Lower leg skin (tissue), 4 donors: ENCODE measurements around the gene COQ9. TPM values are rescaled to one million over a fixed set of nuclear protein-coding genes. Genes with fewer than 3 reads are reported as not detected.
A peak's percentile ranks its signal among the peaks of the same experiment; 100 is the strongest.

ENCODE experiments used
- DNase-seq, 2 donors: peaks; one replicate each; pipeline ENCODE4 v3.0.0-alpha.2; 2019; ENCODE audit warnings: low spot score in 2 of 2
- H3K4me3 ChIP-seq: fragments of 200-600 bp; sonication (generic); 2 replicates; pipeline ENCODE4 v1.5.1; 2017; ENCODE audit warnings: mild to moderate bottlenecking, low read depth; ENCODE audit not compliant: poor library complexity, severe bottlenecking
- POLR2A ChIP-seq, 2 donors: fragments of 450-650 bp; IDR thresholded peaks; one replicate each; pipeline ENCODE4 v1.6.1; 2016 to 2017; ENCODE audit warnings: antibody characterized with exemption in 2 of 2, mild to moderate bottlenecking in 1 of 2, moderate library complexity in 1 of 2
- WGBS, 2 donors: methylation state at CpG; one replicate each; pipeline ENCODE4 v1.1.5; 2018; 5-methylcytosine and 5-hydroxymethylcytosine counted together
- intact Hi-C: fragments of 100-400 bp; cut with DNase I; formaldehyde crosslinking; loops from one replicate; pipeline ENCODE4 v1.15.0; 2023; ENCODE audit warnings: low total_unique reads
- total RNA-seq, 4 donors: library from RNA; depleted of rRNA; stranded (reverse); fragments of >200 nt; gene quantifications; one replicate each; pipeline ENCODE4 v1.1.0, GENCODE V29; 2016
- TF ChIP-seq, protein P1 (sequence below), 3 donors: fragments of 450-650 bp; IDR thresholded peaks; one replicate each; pipeline ENCODE4 v1.5.1; 2016; ENCODE audit warnings: antibody characterized with exemption in 3 of 3, mild to moderate bottlenecking in 3 of 3, moderate library complexity in 2 of 3

COQ9 gene
- total RNA-seq, 4 donors from 2014 or later: 38.7 to 55.3 (median 52.2) TPM

DNA sequence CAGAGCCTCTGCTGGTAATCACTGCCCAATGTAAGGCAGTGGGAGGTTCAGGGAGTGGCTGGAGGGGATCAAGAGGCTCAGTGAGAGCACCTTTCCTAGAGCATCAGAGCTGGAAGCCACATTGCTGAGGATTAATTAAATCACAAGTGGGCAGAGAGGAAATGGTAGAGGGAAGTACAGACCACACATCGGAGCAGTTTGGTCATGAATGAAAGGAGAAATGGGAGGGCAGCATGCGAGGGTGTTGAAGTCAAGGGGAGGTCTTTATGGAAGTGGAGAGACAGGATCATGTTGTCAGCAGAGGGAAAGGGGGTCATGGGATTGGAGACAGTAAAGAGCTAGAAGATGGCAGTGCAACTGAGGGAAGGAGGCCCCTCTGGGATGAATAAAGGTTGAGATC is 40.4 kb upstream of the COQ9 start:
- intact Hi-C loops: no loop called here
- 71 to 74% methylated on average over 2 of the region's 2 CpGs for WGBS, 2 donors
- DNase-seq: no peak
- TF ChIP-seq POLR2A (IDR thresholded peaks at IDR 0.05): no peak
- TF ChIP-seq, protein P1, sequence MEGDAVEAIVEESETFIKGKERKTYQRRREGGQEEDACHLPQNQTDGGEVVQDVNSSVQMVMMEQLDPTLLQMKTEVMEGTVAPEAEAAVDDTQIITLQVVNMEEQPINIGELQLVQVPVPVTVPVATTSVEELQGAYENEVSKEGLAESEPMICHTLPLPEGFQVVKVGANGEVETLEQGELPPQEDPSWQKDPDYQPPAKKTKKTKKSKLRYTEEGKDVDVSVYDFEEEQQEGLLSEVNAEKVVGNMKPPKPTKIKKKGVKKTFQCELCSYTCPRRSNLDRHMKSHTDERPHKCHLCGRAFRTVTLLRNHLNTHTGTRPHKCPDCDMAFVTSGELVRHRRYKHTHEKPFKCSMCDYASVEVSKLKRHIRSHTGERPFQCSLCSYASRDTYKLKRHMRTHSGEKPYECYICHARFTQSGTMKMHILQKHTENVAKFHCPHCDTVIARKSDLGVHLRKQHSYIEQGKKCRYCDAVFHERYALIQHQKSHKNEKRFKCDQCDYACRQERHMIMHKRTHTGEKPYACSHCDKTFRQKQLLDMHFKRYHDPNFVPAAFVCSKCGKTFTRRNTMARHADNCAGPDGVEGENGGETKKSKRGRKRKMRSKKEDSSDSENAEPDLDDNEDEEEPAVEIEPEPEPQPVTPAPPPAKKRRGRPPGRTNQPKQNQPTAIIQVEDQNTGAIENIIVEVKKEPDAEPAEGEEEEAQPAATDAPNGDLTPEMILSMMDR (IDR thresholded peaks at IDR 0.05): no peak
- H3K4me3 ChIP-seq: no peak overlapping the region

DNA sequence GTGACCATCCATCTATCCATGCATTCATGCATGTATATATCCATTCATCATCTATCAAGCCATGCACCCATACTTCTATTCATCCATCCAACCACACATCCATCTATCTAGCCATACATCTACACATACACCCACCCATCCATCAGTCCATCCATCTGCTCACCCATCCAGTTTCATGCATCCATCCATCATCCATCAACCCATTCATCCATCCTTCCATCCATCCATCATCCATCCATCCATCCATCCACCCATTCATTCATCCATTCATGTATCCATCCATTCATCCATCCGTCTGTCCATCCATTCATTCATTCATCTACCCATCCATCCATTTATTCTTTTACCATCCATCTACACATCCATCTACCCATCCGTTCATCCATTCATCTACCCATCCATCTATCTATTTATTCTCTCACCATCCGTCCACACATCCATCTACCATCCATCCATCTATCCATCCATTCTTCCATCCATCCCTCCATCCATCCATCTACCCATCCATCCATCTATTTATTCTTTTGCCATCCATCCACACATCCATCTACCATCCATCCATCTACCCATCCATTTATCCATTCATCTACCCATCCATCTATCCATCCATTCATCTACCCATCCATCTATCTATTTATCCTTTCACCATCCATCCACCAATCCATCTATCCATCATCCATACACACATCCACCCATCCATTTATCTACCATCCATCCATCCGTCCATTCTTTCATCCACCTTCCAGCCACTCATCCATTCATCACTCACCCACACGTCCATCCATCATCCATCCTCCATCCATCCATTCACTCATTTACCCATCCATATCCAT is 39.5 kb upstream of the COQ9 start:
- WGBS, 2 donors: 91 to 94% methylated on average over 5 of the region's 5 CpGs
- TF ChIP-seq POLR2A (IDR thresholded peaks at IDR 0.05): no peak
- TF ChIP-seq, protein P1 (IDR thresholded peaks at IDR 0.05): peak in 1 of 3 donors; percentile 21
- intact Hi-C loops: no loop called here
- no peak overlapping the region for H3K4me3 ChIP-seq
- DNase-seq: no peak

DNA sequence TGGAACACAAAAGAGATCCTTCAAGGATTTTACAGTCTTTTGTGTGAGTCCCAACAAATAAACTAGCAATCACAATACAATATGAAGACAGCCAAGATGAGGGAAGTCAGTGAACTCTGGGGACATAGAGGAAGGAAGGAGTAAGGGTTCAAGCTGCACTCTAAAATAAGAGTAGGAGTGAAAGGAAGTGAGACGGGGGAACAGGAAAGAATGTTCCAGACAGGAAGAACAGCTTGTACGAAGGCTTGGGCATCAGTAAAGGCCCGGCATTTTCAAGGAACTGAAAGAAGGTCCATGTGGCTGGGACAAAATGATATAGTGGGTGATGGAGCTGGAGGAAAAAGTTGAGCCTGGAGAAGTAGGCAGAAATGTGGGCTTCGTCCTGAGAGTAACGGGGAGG is 38.2 kb upstream of the COQ9 start:
- no peak for DNase-seq
- no peak for TF ChIP-seq POLR2A (IDR thresholded peaks at IDR 0.05)
- TF ChIP-seq, protein P1 (IDR thresholded peaks at IDR 0.05): no peak

DNA sequence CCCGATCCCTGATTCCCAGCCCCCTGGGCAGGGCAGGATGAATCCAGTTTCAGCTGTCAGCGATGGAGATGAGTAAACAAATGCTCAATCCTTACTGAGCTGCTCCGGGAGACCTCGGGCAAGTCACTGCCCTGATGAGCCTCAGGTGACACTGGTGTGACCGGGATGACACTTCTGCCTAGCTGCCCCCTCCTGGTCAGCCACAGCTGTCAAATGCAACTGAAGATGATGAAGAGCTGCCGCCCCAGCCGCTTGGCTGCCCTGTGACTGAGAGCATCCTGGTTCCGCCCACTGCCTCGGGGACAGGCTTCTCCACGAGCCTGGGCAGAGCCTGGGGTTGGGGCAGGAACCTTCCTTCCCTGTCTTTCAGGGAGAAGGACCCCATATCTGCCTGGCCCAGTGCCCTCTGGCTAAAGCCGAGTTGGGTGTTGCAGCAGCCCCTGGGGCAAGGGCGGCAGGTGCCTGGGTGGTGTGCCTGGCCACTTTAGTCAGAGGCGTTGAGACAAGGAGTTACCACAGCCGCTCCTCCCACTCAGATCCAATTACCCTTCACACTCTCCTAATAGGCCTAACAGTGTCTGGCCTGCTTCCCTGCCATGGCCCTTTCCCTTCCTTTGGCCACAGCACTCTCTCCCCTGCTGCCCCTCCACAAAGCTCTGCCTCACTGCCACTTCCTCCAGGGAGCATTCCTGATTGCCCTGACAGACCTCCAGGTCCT is 37.2 kb upstream of the COQ9 start:
- DNase-seq: no peak
- 33 to 43% methylated on average over 14 of the region's 14 CpGs for WGBS, 2 donors
- intact Hi-C loops: no loop called here

More for the DNA sequence above, 38.2 kb upstream of the COQ9 start:
- H3K4me3 ChIP-seq: no peak overlapping the region
- 56 to 60% methylated on average over 5 of the region's 5 CpGs for WGBS, 2 donors
- intact Hi-C loops: no loop called here

DNA sequence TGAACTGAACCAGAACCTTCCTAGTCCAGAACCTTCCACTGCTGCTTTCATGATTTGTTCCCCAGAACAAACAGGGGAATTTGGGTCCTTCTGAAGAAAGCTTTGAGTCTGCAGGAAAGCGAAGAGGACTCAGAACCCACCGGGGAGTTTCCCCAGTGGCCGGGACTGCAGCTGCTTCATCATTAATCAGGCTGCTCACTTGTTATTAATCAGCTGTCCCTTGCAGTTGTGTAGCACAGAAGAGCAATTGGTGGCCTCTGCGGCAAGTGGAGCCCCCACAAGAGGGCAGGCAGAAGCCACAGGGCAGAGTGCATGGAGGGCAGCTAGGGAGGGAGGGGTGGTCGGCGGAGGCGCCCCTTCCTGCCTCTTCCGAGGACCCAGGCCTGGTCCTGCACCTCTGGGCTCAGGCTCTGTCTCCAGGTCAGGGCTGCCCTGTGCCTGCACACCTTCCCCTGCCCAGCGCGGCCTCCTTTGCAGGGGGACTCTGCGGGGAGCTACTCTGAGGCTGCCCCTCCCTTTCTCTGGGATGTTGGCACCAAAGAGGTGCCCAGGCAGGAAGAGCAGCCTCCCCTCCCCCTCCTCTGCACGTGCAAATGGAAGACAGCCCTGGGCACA is 35.8 kb upstream of the COQ9 start:
- no peak for DNase-seq
- 61 to 64% methylated on average over 11 of the region's 12 CpGs for WGBS, 2 donors
- TF ChIP-seq POLR2A (IDR thresholded peaks at IDR 0.05): no peak
- TF ChIP-seq, protein P1 (IDR thresholded peaks at IDR 0.05): no peak
- no peak overlapping the region for H3K4me3 ChIP-seq
- intact Hi-C loops: no loop called here

More for the DNA sequence above, 37.2 kb upstream of the COQ9 start:
- TF ChIP-seq POLR2A (IDR thresholded peaks at IDR 0.05): no peak
- TF ChIP-seq, protein P1 (IDR thresholded peaks at IDR 0.05): no peak
- H3K4me3 ChIP-seq: no peak overlapping the region
